Neural cell (in vitro differentiated cells): ENCODE results near the gene LAMTOR3.

Experiments used
- EP300 ChIP-seq: fragments of 450-650 bp; conservative IDR thresholded peaks from 2 replicates; pipeline ENCODE4 v1.6.1; 2014; ENCODE audit warnings: antibody characterized with exemption, mild to moderate bottlenecking, moderate library complexity; ENCODE audit not compliant: poor library complexity, severe bottlenecking
- EZH2 ChIP-seq: fragments of 200-600, 300-800 bp; shearing (Covaris generic), sonication (generic); IDR thresholded peaks from 2 replicates; pipeline ENCODE4 v1.6.1; 2014; ENCODE audit warnings: antibody characterized with exemption, low read length, borderline replicate concordance, mild to moderate bottlenecking; ENCODE audit not compliant: insufficient read depth, poor library complexity, severe bottlenecking
- POLR2AphosphoS5 ChIP-seq: IDR thresholded peaks from 2 replicates; pipeline ENCODE4 v1.6.1; 2012
- RAD21 ChIP-seq: fragments of 450-650 bp; conservative IDR thresholded peaks from 2 replicates; pipeline ENCODE4 v1.6.1; 2014; ENCODE audit warnings: antibody characterized with exemption, mild to moderate bottlenecking, moderate library complexity
- SMC3 ChIP-seq: fragments of 450-650 bp; conservative IDR thresholded peaks from 2 replicates; pipeline ENCODE4 v1.6.1; 2014; ENCODE audit warnings: antibody characterized with exemption, mild to moderate bottlenecking, moderate library complexity; ENCODE audit not compliant: poor library complexity
- TAF1 ChIP-seq: IDR thresholded peaks from 2 replicates; pipeline ENCODE4 v1.6.1; 2012; ENCODE audit warnings: low read depth
- TF ChIP-seq, protein P1 (sequence below): fragments of 450-650 bp; IDR thresholded peaks from 2 replicates; pipeline ENCODE4 v1.5.1; 2014; ENCODE audit warnings: antibody characterized with exemption, mild to moderate bottlenecking, moderate library complexity; ENCODE audit not compliant: poor library complexity, severe bottlenecking

DNA sequence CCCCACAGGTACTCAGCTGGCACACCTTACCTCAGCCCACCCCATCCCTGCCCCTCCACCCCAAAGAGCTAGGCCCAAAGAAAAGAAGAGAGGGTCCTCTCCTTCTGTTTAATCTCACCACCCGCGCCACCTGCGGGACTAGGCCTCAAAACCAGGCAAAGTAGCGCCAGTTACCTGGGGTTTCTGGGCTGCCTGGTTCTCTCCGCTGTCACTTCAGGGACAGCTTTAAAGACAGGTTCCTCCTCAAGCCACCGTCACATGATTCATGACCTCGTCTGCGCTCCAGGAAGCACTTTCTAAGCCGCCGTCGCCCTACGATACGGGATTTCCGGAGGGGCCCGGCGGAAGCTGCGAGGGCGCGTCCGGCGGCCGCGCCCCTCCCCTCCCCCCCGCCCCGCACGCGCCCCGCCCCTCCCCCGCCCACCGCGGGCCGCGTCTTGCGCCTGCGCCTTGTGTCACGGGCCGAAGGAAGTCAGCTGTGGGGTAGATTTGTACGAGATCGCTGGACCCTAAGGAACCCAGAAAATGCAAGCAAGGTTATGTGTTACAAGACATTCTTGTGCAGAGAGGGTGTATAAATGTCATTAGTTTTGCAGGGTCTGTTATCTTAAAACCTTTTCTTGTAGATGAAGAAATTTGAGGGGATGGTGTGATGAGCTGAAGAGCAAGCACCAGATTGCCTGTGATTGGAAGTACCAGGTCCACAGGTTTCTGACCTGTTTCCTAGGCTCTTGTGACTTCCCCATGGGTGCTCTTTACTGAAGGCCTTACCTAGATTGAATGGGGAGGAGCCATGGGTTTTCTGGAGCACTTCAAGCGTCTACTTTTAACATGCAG, at the start of gene LAMTOR3:
- TF ChIP-seq, protein P1, sequence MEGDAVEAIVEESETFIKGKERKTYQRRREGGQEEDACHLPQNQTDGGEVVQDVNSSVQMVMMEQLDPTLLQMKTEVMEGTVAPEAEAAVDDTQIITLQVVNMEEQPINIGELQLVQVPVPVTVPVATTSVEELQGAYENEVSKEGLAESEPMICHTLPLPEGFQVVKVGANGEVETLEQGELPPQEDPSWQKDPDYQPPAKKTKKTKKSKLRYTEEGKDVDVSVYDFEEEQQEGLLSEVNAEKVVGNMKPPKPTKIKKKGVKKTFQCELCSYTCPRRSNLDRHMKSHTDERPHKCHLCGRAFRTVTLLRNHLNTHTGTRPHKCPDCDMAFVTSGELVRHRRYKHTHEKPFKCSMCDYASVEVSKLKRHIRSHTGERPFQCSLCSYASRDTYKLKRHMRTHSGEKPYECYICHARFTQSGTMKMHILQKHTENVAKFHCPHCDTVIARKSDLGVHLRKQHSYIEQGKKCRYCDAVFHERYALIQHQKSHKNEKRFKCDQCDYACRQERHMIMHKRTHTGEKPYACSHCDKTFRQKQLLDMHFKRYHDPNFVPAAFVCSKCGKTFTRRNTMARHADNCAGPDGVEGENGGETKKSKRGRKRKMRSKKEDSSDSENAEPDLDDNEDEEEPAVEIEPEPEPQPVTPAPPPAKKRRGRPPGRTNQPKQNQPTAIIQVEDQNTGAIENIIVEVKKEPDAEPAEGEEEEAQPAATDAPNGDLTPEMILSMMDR, result no peak
- TF ChIP-seq TAF1 (no peak), POLR2AphosphoS5 (peak; percentile 87), EP300 (peak; percentile 63), SMC3 (no peak), RAD21 (no peak), EZH2 (no peak)
